Renal cortical epithelial cell (primary cell): Measurements from ENCODE around the gene SECISBP2. TPM values are rescaled to one million over a fixed set of nuclear protein-coding genes. Genes with fewer than 3 reads are reported as not detected.
A peak's percentile ranks its signal among the peaks of the same experiment; 100 is the strongest.

Experiments used
- DNase-seq: peaks from one replicate; pipeline ENCODE4 v3.0.0-alpha.2; 2011; ENCODE audit warnings: low read depth
- total RNA-seq: library from RNA; depleted of rRNA; stranded (reverse); fragments of >200 nt; gene quantifications from 2 replicates; pipeline ENCODE4 v1.2.3, GENCODE V29; 2014

The SECISBP2 gene
- total RNA-seq, 1 donor from 2014 or later: 41.0 TPM

DNA sequence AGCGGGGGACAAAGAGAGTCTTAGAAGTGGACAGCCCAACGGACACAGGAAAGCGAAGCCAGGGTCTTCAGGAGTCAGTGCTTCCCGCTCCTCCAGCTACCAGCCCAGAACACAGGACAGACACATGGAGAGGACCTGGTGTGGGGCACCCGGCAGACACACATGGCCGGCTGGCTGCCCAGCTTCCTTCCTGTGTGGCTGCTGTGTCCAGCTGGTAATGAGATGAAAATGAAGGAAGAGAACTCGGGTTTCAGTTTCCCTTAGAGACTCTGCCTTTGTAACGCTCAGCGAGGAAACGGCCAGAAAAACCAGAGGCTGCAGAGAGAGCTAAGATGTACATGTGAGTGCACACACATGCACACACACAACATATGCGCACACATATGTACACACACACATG, 87.5 kb downstream of the SECISBP2 start:
- no peak for DNase-seq

DNA sequence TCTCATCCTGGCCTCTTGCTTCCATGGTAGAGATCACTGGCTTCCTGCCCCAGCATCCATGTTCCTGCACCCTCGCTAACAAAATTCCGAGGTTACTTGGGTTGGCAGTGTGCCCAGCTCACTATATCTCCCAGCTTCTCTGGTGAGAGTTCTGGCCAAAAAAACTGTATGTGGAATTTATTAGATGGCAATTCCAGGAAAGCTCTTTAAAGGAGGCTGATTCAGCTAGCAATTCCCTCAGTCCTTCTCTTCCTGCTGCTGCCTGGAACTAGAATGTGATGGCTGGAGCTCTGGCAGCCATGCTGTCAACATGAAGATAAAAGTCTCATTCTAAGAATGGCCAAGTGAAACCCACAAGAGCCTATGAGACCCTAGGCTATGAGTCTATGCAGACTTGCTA, 88.8 kb downstream of the SECISBP2 start:
- DNase-seq: peak; percentile 52

DNA sequence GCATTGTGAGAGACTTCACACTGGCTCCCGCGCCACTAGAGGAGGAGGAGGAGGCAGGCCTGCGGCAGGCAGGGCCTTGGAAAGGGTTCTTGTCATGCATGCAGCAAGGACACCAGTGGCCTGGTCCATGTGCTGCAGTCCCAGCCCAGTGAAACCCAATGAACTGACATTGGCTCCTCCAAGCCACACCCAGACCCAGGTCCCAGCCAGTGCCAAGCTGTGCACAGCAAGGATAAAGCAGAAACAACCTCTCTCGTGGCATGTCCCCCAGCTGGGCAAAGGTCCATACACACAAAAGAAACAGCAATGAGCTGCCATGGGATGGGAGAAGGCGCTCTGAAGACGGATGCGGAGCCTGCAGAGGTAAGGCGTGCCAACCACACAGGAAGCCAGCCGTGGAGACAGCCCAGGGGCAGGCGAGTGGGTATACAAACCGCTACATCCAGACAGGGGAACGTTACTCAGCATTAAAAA, 90.4 kb downstream of the SECISBP2 start:
- DNase-seq: peak; percentile 65

Other genes with a start within 250 kb of the SECISBP2 start
- gene SHC3, start 139.7 kb upstream of the SECISBP2 start, total RNA-seq: 1.1 and 2.1 TPM in 2 replicates
- 69.7 and 208 TPM in 2 replicates for gene CKS2, start 7.3 kb upstream of the SECISBP2 start, total RNA-seq
- gene SEMA4D, start 179.6 kb downstream of the SECISBP2 start, total RNA-seq: 6.9 and 55.4 TPM in 2 replicates